Measurements from ENCODE around the gene GPD1L. TPM values are rescaled to one million over a fixed set of nuclear protein-coding genes. Genes with fewer than 3 reads are reported as not detected.

Gene GPD1L
- total and polyA plus RNA-seq, 2 of the 13 experiments (the other 11 are each of a cell fraction or from before 2014, with no cell fraction given) = 4.9 to 13.7 TPM

DNA sequence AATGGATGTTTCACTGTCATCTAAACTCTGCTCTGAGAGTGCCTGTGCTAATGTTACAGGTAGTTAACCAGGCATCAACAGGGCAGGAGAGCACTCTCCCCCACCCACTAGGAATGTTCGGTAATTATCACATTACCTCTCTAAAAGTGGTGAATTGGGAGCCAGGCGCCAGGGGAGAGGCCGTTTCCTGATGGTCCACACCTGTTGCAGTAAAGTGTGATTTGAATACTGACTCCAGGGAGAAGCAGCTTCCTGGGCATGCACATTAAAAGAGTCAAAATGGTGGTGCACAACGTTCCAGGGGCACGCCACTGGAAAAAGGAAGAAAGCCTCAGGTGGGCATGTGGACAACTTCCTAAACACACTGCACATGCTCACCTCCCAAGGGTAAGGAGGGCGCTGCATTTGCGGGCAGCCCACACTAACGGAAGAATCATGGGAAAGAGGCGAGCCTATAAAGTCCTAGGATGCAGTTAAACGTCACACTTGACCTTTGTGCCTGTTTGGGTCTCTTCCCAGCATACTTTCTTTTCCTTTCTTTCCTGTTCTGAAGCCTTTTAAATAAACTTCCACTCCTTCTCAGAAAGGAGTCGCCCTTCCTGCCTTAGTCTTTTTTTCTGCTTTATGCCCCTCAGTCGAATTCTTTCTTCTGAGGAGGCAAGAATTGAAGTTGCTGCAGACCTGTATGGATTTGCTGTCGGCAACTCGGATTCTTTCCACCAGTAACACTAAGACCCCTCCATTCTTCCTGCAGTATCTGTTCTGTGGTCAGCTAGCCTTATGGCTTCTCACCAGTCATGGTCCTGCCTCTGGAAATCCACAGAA, 28.9 kb upstream of the GPD1L start:
- H4K20me1 ChIP-seq (ENCODE audit: insufficient read depth, low read length) = no peaks in the 10 kb centered on the region
- in situ Hi-C loops (cut with HindIII; ENCODE audit: extremely low pct_ligation_motif_present, low pct_unique_long_range_greater_than_20kb) = no loop called here
- DNase-seq (ENCODE audit: low spot score) = peak; percentile 68
- ChIA-PET CTCF (ENCODE audit: low intra/inter-chr PET ratio, low total read pairs) (no interaction called here), POLR2A (no interaction called here)
- peak; percentile 64 for FAIRE-seq
- 0% methylated on average over 14 of the region's 14 CpGs for WGBS (ENCODE audit: low lambda C conversion rate)
- H3K27ac ChIP-seq (ENCODE audit: extremely low read length, insufficient read depth, low read length) = peak overlapping the region; percentile 12
- peak overlapping the region; percentile 94 for H3K4me2 ChIP-seq (ENCODE audit: low read depth, low read length)
- H3K27me3 ChIP-seq (ENCODE audit: control insufficient read depth in 1 of 2, insufficient read depth in 2 of 2, low read length in 2 of 2) = peaks cover 0 to 14% of the 10 kb centered on the region in 2 experiments; a peak in 1 of 5 replicates
- peak overlapping the region; percentile 87 for H2AFZ ChIP-seq (ENCODE audit: low read length)
- ATAC-seq = peak; percentile 93
- no peaks in the 10 kb centered on the region for H3K79me2 ChIP-seq (ENCODE audit: insufficient read depth, low read length)
- TSS peak; percentile 70 for BruUV-seq (replicated peaks)
- peaks cover 25% of the 10 kb centered on the region for H3K4me1 ChIP-seq (ENCODE audit: insufficient read depth, low read length)
- H3K9ac ChIP-seq (ENCODE audit: insufficient read depth, low read depth, low read length) = peak overlapping the region; percentile 52; the same call in 1 of the 2 replicates
- intact Hi-C loops (cut with micrococcal nuclease; ENCODE audit: unreplicated experiment) = no loop called here
- peak overlapping the region; percentile 53 to 70 (median 63) for H3K4me3 ChIP-seq (replicated peaks in 1 of 3; ENCODE audit: insufficient read depth in 1 of 3, low read depth in 2 of 3, low read length in 3 of 3)
- no peaks in the 10 kb centered on the region for H3K9me3 ChIP-seq (ENCODE audit: low read length)
- H3K36me3 ChIP-seq (replicated peaks in 1 of 2; ENCODE audit: control insufficient read depth in 1 of 2, insufficient read depth in 2 of 2, low read length in 2 of 2) = no peaks in the 10 kb centered on the region
- TF ChIP-seq ZSCAN12 (CRISPR knock-in tag; IDR thresholded peaks at IDR 0.05) (no peak), EEA1 (CRISPR knock-in tag; IDR thresholded peaks at IDR 0.05; ENCODE audit: borderline replicate concordance) (no peak), ZNF713 (CRISPR knock-in tag; IDR thresholded peaks at IDR 0.05) (no peak), FOXK1 (CRISPR knock-in tag; IDR thresholded peaks at IDR 0.05; ENCODE audit: borderline replicate concordance, low read depth) (0 out of 2 replicates have a peak, but pooled peaks have one; percentile 8), ZNF883 (CRISPR knock-in tag; IDR thresholded peaks at IDR 0.05; ENCODE audit: not compliant biosample characterization) (no peak), NFE2L1 (CRISPR knock-in tag; IDR thresholded peaks at IDR 0.05; ENCODE audit: borderline replicate concordance) (no peak), CEBPB (IDR thresholded peaks at IDR 0.05; ENCODE audit: borderline replicate concordance, low read depth, low read length) (no peak), GLI4 (CRISPR knock-in tag; IDR thresholded peaks at IDR 0.05; ENCODE audit: borderline replicate concordance) (no peak), ZNF12 (CRISPR knock-in tag; IDR thresholded peaks at IDR 0.05) (no peak), CENPT (CRISPR knock-in tag; IDR thresholded peaks at IDR 0.05; ENCODE audit: low read depth) (no peak), ZBTB1 (CRISPR knock-in tag; IDR thresholded peaks at IDR 0.05; ENCODE audit: borderline replicate concordance) (no peak), ZNF556 (CRISPR knock-in tag; IDR thresholded peaks at IDR 0.05; ENCODE audit: borderline replicate concordance) (no peak)
- TF ChIP-seq, protein P1, sequence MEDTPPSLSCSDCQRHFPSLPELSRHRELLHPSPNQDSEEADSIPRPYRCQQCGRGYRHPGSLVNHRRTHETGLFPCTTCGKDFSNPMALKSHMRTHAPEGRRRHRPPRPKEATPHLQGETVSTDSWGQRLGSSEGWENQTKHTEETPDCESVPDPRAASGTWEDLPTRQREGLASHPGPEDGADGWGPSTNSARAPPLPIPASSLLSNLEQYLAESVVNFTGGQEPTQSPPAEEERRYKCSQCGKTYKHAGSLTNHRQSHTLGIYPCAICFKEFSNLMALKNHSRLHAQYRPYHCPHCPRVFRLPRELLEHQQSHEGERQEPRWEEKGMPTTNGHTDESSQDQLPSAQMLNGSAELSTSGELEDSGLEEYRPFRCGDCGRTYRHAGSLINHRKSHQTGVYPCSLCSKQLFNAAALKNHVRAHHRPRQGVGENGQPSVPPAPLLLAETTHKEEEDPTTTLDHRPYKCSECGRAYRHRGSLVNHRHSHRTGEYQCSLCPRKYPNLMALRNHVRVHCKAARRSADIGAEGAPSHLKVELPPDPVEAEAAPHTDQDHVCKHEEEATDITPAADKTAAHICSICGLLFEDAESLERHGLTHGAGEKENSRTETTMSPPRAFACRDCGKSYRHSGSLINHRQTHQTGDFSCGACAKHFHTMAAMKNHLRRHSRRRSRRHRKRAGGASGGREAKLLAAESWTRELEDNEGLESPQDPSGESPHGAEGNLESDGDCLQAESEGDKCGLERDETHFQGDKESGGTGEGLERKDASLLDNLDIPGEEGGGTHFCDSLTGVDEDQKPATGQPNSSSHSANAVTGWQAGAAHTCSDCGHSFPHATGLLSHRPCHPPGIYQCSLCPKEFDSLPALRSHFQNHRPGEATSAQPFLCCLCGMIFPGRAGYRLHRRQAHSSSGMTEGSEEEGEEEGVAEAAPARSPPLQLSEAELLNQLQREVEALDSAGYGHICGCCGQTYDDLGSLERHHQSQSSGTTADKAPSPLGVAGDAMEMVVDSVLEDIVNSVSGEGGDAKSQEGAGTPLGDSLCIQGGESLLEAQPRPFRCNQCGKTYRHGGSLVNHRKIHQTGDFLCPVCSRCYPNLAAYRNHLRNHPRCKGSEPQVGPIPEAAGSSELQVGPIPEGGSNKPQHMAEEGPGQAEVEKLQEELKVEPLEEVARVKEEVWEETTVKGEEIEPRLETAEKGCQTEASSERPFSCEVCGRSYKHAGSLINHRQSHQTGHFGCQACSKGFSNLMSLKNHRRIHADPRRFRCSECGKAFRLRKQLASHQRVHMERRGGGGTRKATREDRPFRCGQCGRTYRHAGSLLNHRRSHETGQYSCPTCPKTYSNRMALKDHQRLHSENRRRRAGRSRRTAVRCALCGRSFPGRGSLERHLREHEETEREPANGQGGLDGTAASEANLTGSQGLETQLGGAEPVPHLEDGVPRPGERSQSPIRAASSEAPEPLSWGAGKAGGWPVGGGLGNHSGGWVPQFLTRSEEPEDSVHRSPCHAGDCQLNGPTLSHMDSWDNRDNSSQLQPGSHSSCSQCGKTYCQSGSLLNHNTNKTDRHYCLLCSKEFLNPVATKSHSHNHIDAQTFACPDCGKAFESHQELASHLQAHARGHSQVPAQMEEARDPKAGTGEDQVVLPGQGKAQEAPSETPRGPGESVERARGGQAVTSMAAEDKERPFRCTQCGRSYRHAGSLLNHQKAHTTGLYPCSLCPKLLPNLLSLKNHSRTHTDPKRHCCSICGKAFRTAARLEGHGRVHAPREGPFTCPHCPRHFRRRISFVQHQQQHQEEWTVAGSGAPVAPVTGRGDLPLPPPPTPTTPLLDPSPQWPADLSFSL (CRISPR knock-in tag; IDR thresholded peaks at IDR 0.05) = no peak
- TF ChIP-seq, protein P2, sequence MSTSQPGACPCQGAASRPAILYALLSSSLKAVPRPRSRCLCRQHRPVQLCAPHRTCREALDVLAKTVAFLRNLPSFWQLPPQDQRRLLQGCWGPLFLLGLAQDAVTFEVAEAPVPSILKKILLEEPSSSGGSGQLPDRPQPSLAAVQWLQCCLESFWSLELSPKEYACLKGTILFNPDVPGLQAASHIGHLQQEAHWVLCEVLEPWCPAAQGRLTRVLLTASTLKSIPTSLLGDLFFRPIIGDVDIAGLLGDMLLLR (CRISPR knock-in tag; IDR thresholded peaks at IDR 0.05) = no peak
- TF ChIP-seq, protein P3, sequence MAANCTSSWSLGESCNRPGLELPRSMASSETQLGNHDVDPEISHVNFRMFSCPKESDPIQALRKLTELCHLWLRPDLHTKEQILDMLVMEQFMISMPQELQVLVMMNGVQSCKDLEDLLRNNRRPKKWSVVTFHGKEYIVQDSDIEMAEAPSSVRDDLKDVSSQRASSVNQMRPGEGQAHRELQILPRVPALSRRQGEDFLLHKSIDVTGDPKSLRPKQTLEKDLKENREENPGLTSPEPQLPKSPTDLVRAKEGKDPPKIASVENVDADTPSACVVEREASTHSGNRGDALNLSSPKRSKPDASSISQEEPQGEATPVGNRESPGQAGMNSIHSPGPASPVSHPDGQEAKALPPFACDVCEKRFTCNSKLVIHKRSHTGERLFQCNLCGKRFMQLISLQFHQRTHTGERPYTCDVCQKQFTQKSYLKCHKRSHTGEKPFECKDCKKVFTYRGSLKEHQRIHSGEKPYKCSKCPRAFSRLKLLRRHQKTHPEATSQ (CRISPR knock-in tag; IDR thresholded peaks at IDR 0.05; ENCODE audit: borderline replicate concordance) = peak; percentile 83; the same call in 1 of the 2 replicates
